Smooth muscle cell (in vitro differentiated cells): ENCODE measurements around the gene EDDM3A. TPM values are rescaled to one million over a fixed set of nuclear protein-coding genes. Genes with fewer than 3 reads are reported as not detected.

Experiments used
- DNase-seq: peaks from one replicate; lab custom pipeline; 2025; ENCODE audit not compliant: unreplicated experiment; lab: John Stamatoyannopoulos, UW
- H2AFZ ChIP-seq: fragments of 200-600 bp; sonication (generic); 2 replicates; pipeline ENCODE4 v1.6.0; 2016; ENCODE audit warnings: antibody characterized with exemption, low read depth, mild to moderate bottlenecking
- H3F3A ChIP-seq: fragments of 200-600 bp; sonication (generic); 2 replicates; pipeline ENCODE4 v1.6.0; 2017; ENCODE audit warnings: antibody characterized with exemption, low read depth
- H3K27ac ChIP-seq: fragments of 200-600 bp; sonication (generic); 2 replicates; pipeline ENCODE4 v1.5.1; 2016; ENCODE audit warnings: low read depth, mild to moderate bottlenecking
- H3K27me3 ChIP-seq: fragments of 200-600 bp; sonication (generic); 2 replicates; pipeline ENCODE4 v1.6.1; 2016; ENCODE audit warnings: low read depth, mild to moderate bottlenecking
- H3K36me3 ChIP-seq: fragments of 200-600 bp; sonication (generic); 2 replicates; pipeline ENCODE4 v1.5.1; 2016; ENCODE audit warnings: low read depth
- H3K4me1 ChIP-seq: fragments of 200-600 bp; sonication (generic); 2 replicates; pipeline ENCODE4 v1.5.1; 2016; ENCODE audit warnings: low read depth
- H3K4me2 ChIP-seq: fragments of 200-600 bp; sonication (generic); 2 replicates; pipeline ENCODE4 v1.6.0; 2016; ENCODE audit warnings: mild to moderate bottlenecking
- H3K4me3 ChIP-seq: fragments of 200-600 bp; sonication (generic); 2 replicates; pipeline ENCODE4 v1.5.1; 2016; ENCODE audit warnings: mild to moderate bottlenecking
- H3K79me2 ChIP-seq: fragments of 200-600 bp; sonication (generic); 2 replicates; pipeline ENCODE4 v1.6.0; 2016; ENCODE audit warnings: low read depth, mild to moderate bottlenecking
- H3K9ac ChIP-seq: fragments of 200-600 bp; sonication (generic); 2 replicates; pipeline ENCODE4 v1.6.0; 2016; ENCODE audit warnings: low read depth
- H3K9me3 ChIP-seq: fragments of 200-600 bp; sonication (generic); replicated peaks from 2 replicates; pipeline ENCODE4 v1.5.1; 2016; ENCODE audit warnings: low read depth
- H4K20me1 ChIP-seq: fragments of 200-600 bp; sonication (generic); 2 replicates; pipeline ENCODE4 v1.6.0; 2016; ENCODE audit warnings: low read depth
- CTCF ChIP-seq: fragments of 200-600 bp; sonication (generic); IDR thresholded peaks from 2 replicates; pipeline ENCODE4 v1.5.1; 2017; ENCODE audit warnings: borderline replicate concordance, mild to moderate bottlenecking, antibody characterized with exemption; ENCODE audit not compliant: insufficient read depth, poor library complexity, severe bottlenecking
- WGBS: methylation state at CpG from one replicate; pipeline ENCODE4 v1.1.7; 2016; ENCODE audit warnings: low lambda C conversion rate; 5-methylcytosine and 5-hydroxymethylcytosine counted together
- polyA plus RNA-seq: library from polyadenylated mRNA; unstranded; fragments of >200 nt; fragmentation: Nextera tagmentation; extraction: Ambion mirVana; gene quantifications from 2 replicates; pipeline ENCODE4 v1.2.1, GENCODE V29; 2016
- total RNA-seq: library from RNA; depleted of rRNA; stranded (reverse); fragments of >200 nt; gene quantifications from 2 replicates; pipeline ENCODE4 v1.2.3, GENCODE V29; 2014

EDDM3A gene
- total and polyA plus RNA-seq, 2 experiments from 2014 or later, result not detected

DNA sequence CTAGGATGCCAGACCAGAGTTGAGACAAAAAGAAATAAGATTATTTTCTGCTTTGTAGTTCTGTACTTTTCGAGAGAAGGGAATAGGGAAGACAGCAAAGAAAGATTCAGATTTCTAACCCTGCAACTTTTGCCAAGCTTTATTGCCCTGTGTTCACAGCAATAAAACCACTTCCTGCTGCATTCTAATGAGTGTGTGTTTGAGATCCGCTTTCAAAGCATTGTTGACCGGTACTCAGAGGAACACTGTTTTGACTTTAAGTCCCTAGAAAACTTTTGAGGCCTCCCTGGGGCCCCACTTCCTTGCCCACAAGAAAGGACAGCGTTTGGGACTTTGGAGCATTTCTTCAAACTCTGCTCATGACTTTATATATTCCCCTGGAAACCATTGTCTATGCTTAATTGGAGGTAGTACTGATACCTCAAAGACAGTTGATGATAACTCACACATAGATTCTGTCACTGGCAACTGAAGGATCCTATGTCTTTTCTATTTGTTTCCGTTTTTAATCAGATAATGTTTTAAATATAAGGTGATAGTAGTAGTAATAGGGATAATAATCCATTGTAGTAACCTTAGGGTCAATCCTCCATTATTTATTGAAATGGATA lies 36.7 kb downstream of the EDDM3A start:
- Histone ChIP-seq H3K9me3 (no peaks in the 10 kb centered on the region), H3K27me3 (no peaks in the 10 kb centered on the region), H3F3A (no peaks in the 10 kb centered on the region), H3K9ac (peak overlapping the region; percentile 45), H3K79me2 (no peaks in the 10 kb centered on the region), H3K36me3 (no peaks in the 10 kb centered on the region), H3K4me2 (peak overlapping the region; percentile 80), H2AFZ (peak overlapping the region; percentile 99), H3K4me3 (peak overlapping the region; percentile 29), H4K20me1 (no peaks in the 10 kb centered on the region), H3K4me1 (peaks cover 19% of the 10 kb centered on the region), H3K27ac (peak overlapping the region; percentile 51)
- WGBS, result 24% methylated on average over 5 of the region's 5 CpGs
- TF ChIP-seq CTCF, result no peak
- DNase-seq, result no peak

GRCh38 chr14:20787025-20787424 lies 41.3 kb downstream of the EDDM3A start:
- H3K4me3 ChIP-seq, result no peak overlapping the region
- no peak overlapping the region for H3K4me2 ChIP-seq
- no peaks in the 10 kb centered on the region for H3K36me3 ChIP-seq
- H3K27ac ChIP-seq, result no peak overlapping the region
- DNase-seq, result no peak
- no peaks in the 10 kb centered on the region for H4K20me1 ChIP-seq
- H3K79me2 ChIP-seq, result no peaks in the 10 kb centered on the region
- H3K27me3 ChIP-seq, result no peaks in the 10 kb centered on the region
- no peak overlapping the region for H2AFZ ChIP-seq
- WGBS, result 82% methylated on average over 4 of the region's 4 CpGs
- H3F3A ChIP-seq, result no peaks in the 10 kb centered on the region
- H3K9ac ChIP-seq, result no peak overlapping the region
- no peaks in the 10 kb centered on the region for H3K9me3 ChIP-seq
- peaks cover 6% of the 10 kb centered on the region for H3K4me1 ChIP-seq
- TF ChIP-seq CTCF, result no peak

DNA sequence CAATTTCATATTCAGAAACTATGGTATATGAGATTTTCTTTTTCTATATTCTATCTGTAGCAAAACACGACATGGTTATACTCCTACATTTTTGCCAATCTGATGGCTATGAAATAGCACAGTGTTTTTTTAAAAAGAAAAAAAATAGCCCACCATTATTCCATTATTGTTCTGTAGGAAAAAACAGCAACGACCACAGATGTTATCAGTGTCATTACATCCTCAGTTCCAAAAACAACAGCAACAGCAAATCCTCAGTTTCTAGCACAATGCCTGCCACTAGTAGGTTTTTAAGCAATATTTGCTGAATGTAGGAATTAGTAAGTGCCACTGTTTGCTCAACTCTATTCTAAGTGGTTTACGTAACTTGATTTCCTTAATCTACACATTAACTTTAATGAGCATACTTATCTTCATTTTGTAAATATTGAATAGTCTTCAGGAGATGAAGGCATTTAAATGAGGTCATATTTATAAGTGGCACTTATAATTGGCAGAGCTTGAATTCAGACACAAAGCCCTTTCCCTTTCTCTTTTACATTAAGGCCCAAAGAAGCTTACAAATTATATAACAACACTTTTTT lies 43.6 kb downstream of the EDDM3A start:
- no peak for DNase-seq
- 72% methylated on average over 3 of the region's 3 CpGs for WGBS
- Histone ChIP-seq H3K4me3 (no peak overlapping the region), H3K4me1 (no peaks in the 10 kb centered on the region), H3K4me2 (no peak overlapping the region), H3F3A (no peaks in the 10 kb centered on the region), H3K36me3 (no peaks in the 10 kb centered on the region), H3K27ac (no peak overlapping the region), H3K9ac (no peak overlapping the region), H2AFZ (no peak overlapping the region), H3K9me3 (no peaks in the 10 kb centered on the region), H3K27me3 (no peaks in the 10 kb centered on the region), H3K79me2 (no peaks in the 10 kb centered on the region), H4K20me1 (no peaks in the 10 kb centered on the region)
- no peak for TF ChIP-seq CTCF
